HEK293 (cell line): Measurements from ENCODE around the gene MYOT.

ENCODE experiments used
- CTCF ChIA-PET: fragments of 350-600 bp; formaldehyde crosslinking; extraction: SDS; loops from one replicate; lab custom pipeline; 2021; ENCODE audit warnings: antibody characterized with exemption; lab: Yijun Ruan, JAX
- POLR2A ChIA-PET: fragments of 300-600 bp; formaldehyde crosslinking; extraction: SDS; loops from one replicate; lab custom pipeline; 2020; ENCODE audit warnings: antibody characterized with exemption, inconsistent platforms; lab: Yijun Ruan, JAX
- H3K27ac ChIP-seq: fragments of 200-500 bp; sonication (Bioruptor generic); 2 replicates; pipeline ENCODE4 v1.5.1; 2014; ENCODE audit warnings: low read depth, low read length, control low read depth, inconsistent platforms; ENCODE audit errors: extremely low read depth
- H3K36me3 ChIP-seq, 2 experiments: fragments of 200-500 bp in 1 of 2; sonication (Bioruptor generic) in 1 of 2; 1 replicate in 1 of 2; 2 replicates in 1 of 2; pipeline ENCODE4 v1.5.1; 2014 to 2017; ENCODE audit warnings: inconsistent platforms in 2 of 2, low read length in 2 of 2; ENCODE audit not compliant: control insufficient read depth in 2 of 2, insufficient read depth in 1 of 2
- H3K4me1 ChIP-seq: fragments of 200-500 bp; sonication (Bioruptor generic); 2 replicates; pipeline ENCODE4 v1.5.1; 2014; ENCODE audit warnings: mild to moderate bottlenecking, low read length, inconsistent platforms; ENCODE audit not compliant: control insufficient read depth, insufficient read depth
- H3K4me3 ChIP-seq: 2 replicates; pipeline ENCODE4 v1.5.1; 2011; ENCODE audit warnings: low read depth, mild to moderate bottlenecking, control low read depth, low read length, moderate library complexity
- H3K9me3 ChIP-seq: fragments of 200-500 bp; sonication (Bioruptor generic); 2 replicates; pipeline ENCODE4 v1.5.1; 2014; ENCODE audit warnings: low read depth, low read length, inconsistent platforms; ENCODE audit not compliant: control insufficient read depth, insufficient read depth
- GLI2 ChIP-seq: fragments of 450-650 bp; formaldehyde crosslinking; IDR thresholded peaks from 2 replicates; pipeline ENCODE4; 2017; ENCODE audit warnings: missing biosample characterization, missing genetic modification characterization, low read depth, borderline replicate concordance
- MYNN ChIP-seq: fragments of 450-650 bp; formaldehyde crosslinking; IDR thresholded peaks from 2 replicates; pipeline ENCODE4 v1.5.1; 2016; ENCODE audit warnings: missing biosample characterization, missing genetic modification characterization, borderline replicate concordance
- OVOL3 ChIP-seq: fragments of 450-650 bp; formaldehyde crosslinking; IDR thresholded peaks from 2 replicates; pipeline ENCODE4 v1.5.1; 2016; ENCODE audit warnings: missing biosample characterization, missing genetic modification characterization
- PRDM10 ChIP-seq: fragments of 450-650 bp; formaldehyde crosslinking; IDR thresholded peaks from 2 replicates; pipeline ENCODE4 v1.5.1; 2016; ENCODE audit warnings: missing biosample characterization, missing genetic modification characterization
- PRDM4 ChIP-seq: fragments of 450-650 bp; formaldehyde crosslinking; IDR thresholded peaks from 2 replicates; pipeline ENCODE4 v1.5.1; 2017; ENCODE audit warnings: missing biosample characterization, missing genetic modification characterization
- SCRT2 ChIP-seq: fragments of 450-650 bp; formaldehyde crosslinking; IDR thresholded peaks from 2 replicates; pipeline ENCODE4 v1.5.1; 2016; ENCODE audit warnings: missing biosample characterization, missing genetic modification characterization
- WT1 ChIP-seq: fragments of 450-650 bp; formaldehyde crosslinking; IDR thresholded peaks from 2 replicates; pipeline ENCODE4 v1.5.1; 2016; ENCODE audit warnings: missing biosample characterization, missing genetic modification characterization
- ZBTB17 ChIP-seq: fragments of 450-650 bp; formaldehyde crosslinking; IDR thresholded peaks from 2 replicates; pipeline ENCODE4 v1.5.1; 2016; ENCODE audit warnings: missing biosample characterization, missing genetic modification characterization
- ZBTB7A ChIP-seq: fragments of 450-650 bp; formaldehyde crosslinking; IDR thresholded peaks from 2 replicates; pipeline ENCODE4 v1.5.1; 2016; ENCODE audit warnings: low read depth, missing biosample characterization, missing genetic modification characterization
- ZNF18 ChIP-seq: fragments of 450-650 bp; formaldehyde crosslinking; IDR thresholded peaks from 2 replicates; pipeline ENCODE4 v1.5.1; 2016; ENCODE audit warnings: missing biosample characterization, missing genetic modification characterization
- ZNF366 ChIP-seq: fragments of 450-650 bp; formaldehyde crosslinking; conservative IDR thresholded peaks from 2 replicates; pipeline ENCODE4 v1.5.1; 2016; ENCODE audit warnings: missing biosample characterization, missing genetic modification characterization
- ZNF529 ChIP-seq: fragments of 450-650 bp; formaldehyde crosslinking; IDR thresholded peaks from 2 replicates; pipeline ENCODE4 v1.5.1; 2017; ENCODE audit warnings: missing genetic modification characterization, missing biosample characterization; ENCODE audit not compliant: insufficient replicate concordance
- ZNF664 ChIP-seq: fragments of 450-650 bp; formaldehyde crosslinking; IDR thresholded peaks from 2 replicates; pipeline ENCODE4 v1.5.1; 2016; ENCODE audit warnings: missing biosample characterization, missing genetic modification characterization

The MYOT gene

GRCh38 chr5:137836997-137837396 lies 30.7 kb upstream of the MYOT start (continued):
- TF ChIP-seq OVOL3 (tag by site-specific recombination) (no peak), GLI2 (tag by site-specific recombination) (no peak), ZBTB7A (no peak), SCRT2 (tag by site-specific recombination) (no peak), ZNF366 (tag by site-specific recombination) (peak; percentile 26; the same call in 1 of the 2 replicates), ZNF529 (no peak), ZBTB17 (tag by site-specific recombination) (peak; percentile 35; the same call in 1 of the 2 replicates)

GRCh38 chr5:137837491-137838394 lies 29.9 kb upstream of the MYOT start:
- ChIA-PET CTCF (interaction anchor here (0.6 to 1.1 kb wide), 3 partner anchors 13 to 198 kb away, joined by 3 to 6 read pairs (median 4); no protein-coding TSS in a partner anchor), POLR2A (interaction anchor here (0.6 kb wide), 1 partner anchor 98 kb away, joined by 3 read pairs; no protein-coding TSS in a partner anchor)
- Histone ChIP-seq H3K36me3 (no peaks in the 10 kb centered on the region), H3K27ac (no peak overlapping the region), H3K4me1 (peaks cover 21% of the 10 kb centered on the region; the same call in 1 of the 2 replicates), H3K4me3 (no peak overlapping the region), H3K9me3 (no peaks in the 10 kb centered on the region)
- peak; percentile 88 for TF ChIP-seq PRDM10 (tag by site-specific recombination)
- TF ChIP-seq WT1: peak; percentile 40
- no peak for TF ChIP-seq ZNF18 (tag by site-specific recombination)

GRCh38 chr5:137838976-137839375 lies 28.7 kb upstream of the MYOT start:
- Histone ChIP-seq H3K9me3 (no peaks in the 10 kb centered on the region), H3K4me1 (peaks cover 18% of the 10 kb centered on the region), H3K27ac (no peak overlapping the region), H3K4me3 (no peak overlapping the region), H3K36me3 (no peaks in the 10 kb centered on the region)
- POLR2A ChIA-PET: no interaction called here
- CTCF ChIA-PET: interaction anchor here (1.1 kb wide), 1 partner anchor 60 kb away, joined by 6 read pairs; no protein-coding TSS in a partner anchor
- TF ChIP-seq ZNF664 (tag by site-specific recombination) (no peak), MYNN (peak; percentile 77; the same call in 1 of the 2 replicates), PRDM4 (no peak)
